Neural progenitor cell (in vitro differentiated cells): ENCODE measurements around the gene MAPRE2. TPM values are rescaled to one million over a fixed set of nuclear protein-coding genes. Genes with fewer than 3 reads are reported as not detected.

Source experiments
- DNase-seq: peaks from one replicate; pipeline ENCODE4 v3.0.0-alpha.2; 2016; ENCODE audit warnings: low spot score
- H2AFZ ChIP-seq: fragments of 200-600 bp; sonication (generic); replicated peaks from 2 replicates; pipeline ENCODE4 v1.6.1; 2016; ENCODE audit warnings: antibody characterized with exemption
- H3F3A ChIP-seq: fragments of 200-600 bp; sonication (generic); 2 replicates; pipeline ENCODE4 v1.6.1; 2016; ENCODE audit warnings: antibody characterized with exemption, low read depth
- H3K27ac ChIP-seq: fragments of 200-600 bp; sonication (generic); 2 replicates; pipeline ENCODE4 v1.5.1; 2016; ENCODE audit warnings: mild to moderate bottlenecking
- H3K27me3 ChIP-seq: fragments of 200-600 bp; sonication (generic); 2 replicates; pipeline ENCODE4 v1.6.1; 2016; ENCODE audit warnings: mild to moderate bottlenecking, moderate library complexity
- H3K36me3 ChIP-seq: fragments of 200-600 bp; sonication (generic); 2 replicates; pipeline ENCODE4 v1.5.1; 2016
- H3K4me1 ChIP-seq: fragments of 200-600 bp; sonication (generic); 2 replicates; pipeline ENCODE4 v1.6.1; 2016; ENCODE audit warnings: mixed run types
- H3K4me2 ChIP-seq: fragments of 200-600 bp; sonication (generic); 2 replicates; pipeline ENCODE4 v1.6.1; 2016
- H3K4me3 ChIP-seq: fragments of 200-600 bp; sonication (generic); 2 replicates; pipeline ENCODE4 v1.5.1; 2016
- H3K79me2 ChIP-seq: fragments of 200-600 bp; sonication (generic); 2 replicates; pipeline ENCODE4 v1.6.1; 2016; ENCODE audit warnings: low read depth
- H3K9ac ChIP-seq: fragments of 200-600 bp; sonication (generic); 2 replicates; pipeline ENCODE4 v1.6.1; 2016
- H3K9me3 ChIP-seq: fragments of 200-600 bp; sonication (generic); 2 replicates; pipeline ENCODE4 v1.5.1; 2016; ENCODE audit warnings: low read depth
- H4K20me1 ChIP-seq: fragments of 200-600 bp; sonication (generic); 2 replicates; pipeline ENCODE4 v1.6.1; 2016; ENCODE audit warnings: low read depth
- H3K27ac Mint-ChIP-seq: 3 replicates; pipeline ENCODE4 v1.8.0; 2021; ENCODE audit warnings: mixed read lengths
- H3K27me3 Mint-ChIP-seq: 2 replicates; pipeline ENCODE4 v1.8.0; 2022; ENCODE audit warnings: low read depth, mild to moderate bottlenecking, inconsistent platforms, moderate library complexity, mixed read lengths; ENCODE audit not compliant: insufficient read depth
- H3K36me3 Mint-ChIP-seq: 3 replicates; pipeline ENCODE4 v1.8.0; 2021; ENCODE audit warnings: mixed read lengths
- H3K4me1 Mint-ChIP-seq: 3 replicates; pipeline ENCODE4 v1.8.0; 2021; ENCODE audit warnings: mixed read lengths
- H3K4me3 Mint-ChIP-seq: 3 replicates; pipeline ENCODE4 v1.8.0; 2021; ENCODE audit warnings: mild to moderate bottlenecking, moderate library complexity, mixed read lengths
- H3K9me3 Mint-ChIP-seq: 3 replicates; pipeline ENCODE4 v1.8.0; 2020; ENCODE audit warnings: mixed read lengths
- CTCF ChIP-seq: fragments of 200-600 bp; sonication (generic); IDR thresholded peaks from 2 replicates; pipeline ENCODE4 v1.5.1; 2017; ENCODE audit warnings: antibody characterized with exemption, mild to moderate bottlenecking
- EZH2 ChIP-seq: fragments of 200-600 bp; sonication (generic); IDR thresholded peaks from 2 replicates; pipeline ENCODE4 v1.6.1; 2017; ENCODE audit warnings: antibody characterized with exemption, mild to moderate bottlenecking, moderate library complexity
- EZH2phosphoT487 ChIP-seq: fragments of 200-600 bp; sonication (generic); IDR thresholded peaks from 2 replicates; pipeline ENCODE4 v1.6.1; 2017; ENCODE audit warnings: antibody characterized with exemption
- total RNA-seq: library from RNA; depleted of rRNA; stranded (reverse); fragments of >200 nt; gene quantifications from 2 replicates; pipeline ENCODE4 v1.2.3, GENCODE V29; 2015; ENCODE audit warnings: low replicate concordance

The MAPRE2 gene
- total RNA-seq, 1 donor from 2014 or later, result 34.6 TPM

GRCh38 chr18:35153609-35154272 is 112.5 kb downstream of the MAPRE2 start:
- Histone ChIP-seq H3K9ac (no peak overlapping the region), H3K27ac (no peak overlapping the region), H2AFZ (no peak overlapping the region), H3K27me3 (no peaks in the 10 kb centered on the region), H3K4me3 (no peak overlapping the region), H4K20me1 (no peaks in the 10 kb centered on the region), H3K79me2 (no peaks in the 10 kb centered on the region), H3K4me2 (no peak overlapping the region), H3K9me3 (no peaks in the 10 kb centered on the region), H3K36me3 (no peaks in the 10 kb centered on the region), H3F3A (no peaks in the 10 kb centered on the region), H3K4me1 (no peaks in the 10 kb centered on the region)
- peaks cover 14% of the 10 kb centered on the region for H3K9me3 Mint-ChIP-seq
- TF ChIP-seq CTCF (no peak), EZH2 (no peak), EZH2phosphoT487 (no peak)
- peaks cover 7% of the 10 kb centered on the region for H3K36me3 Mint-ChIP-seq
- no peak overlapping the region for H3K27ac Mint-ChIP-seq
- H3K4me1 Mint-ChIP-seq, result peaks cover 9% of the 10 kb centered on the region
- no peak for DNase-seq
- H3K4me3 Mint-ChIP-seq, result no peak overlapping the region
- peaks cover 3% of the 10 kb centered on the region for H3K27me3 Mint-ChIP-seq

GRCh38 chr18:35155398-35156117 is 114.3 kb downstream of the MAPRE2 start:
- Histone ChIP-seq H3K4me3 (no peak overlapping the region), H3K79me2 (no peaks in the 10 kb centered on the region), H3K9ac (no peak overlapping the region), H2AFZ (no peak overlapping the region), H3K4me1 (no peaks in the 10 kb centered on the region), H3K27me3 (no peaks in the 10 kb centered on the region), H3K27ac (no peak overlapping the region), H3K9me3 (no peaks in the 10 kb centered on the region), H4K20me1 (no peaks in the 10 kb centered on the region), H3F3A (no peaks in the 10 kb centered on the region), H3K4me2 (no peak overlapping the region), H3K36me3 (no peaks in the 10 kb centered on the region)
- TF ChIP-seq EZH2phosphoT487 (no peak), EZH2 (no peak), CTCF (no peak)
- DNase-seq, result no peak
- H3K4me1 Mint-ChIP-seq, result peaks cover 9% of the 10 kb centered on the region
- H3K9me3 Mint-ChIP-seq, result no peaks in the 10 kb centered on the region
- H3K27me3 Mint-ChIP-seq, result peaks cover 3% of the 10 kb centered on the region
- H3K36me3 Mint-ChIP-seq, result no peaks in the 10 kb centered on the region
- no peak overlapping the region for H3K27ac Mint-ChIP-seq
- H3K4me3 Mint-ChIP-seq, result no peak overlapping the region

GRCh38 chr18:35157181-35157580 is 116.0 kb downstream of the MAPRE2 start:
- Histone ChIP-seq H3K27ac (no peak overlapping the region), H3K9ac (no peak overlapping the region), H4K20me1 (no peaks in the 10 kb centered on the region), H3K4me1 (no peaks in the 10 kb centered on the region), H3K4me3 (no peak overlapping the region), H2AFZ (no peak overlapping the region), H3K36me3 (no peaks in the 10 kb centered on the region), H3K27me3 (no peaks in the 10 kb centered on the region), H3K9me3 (no peaks in the 10 kb centered on the region), H3K4me2 (no peak overlapping the region), H3K79me2 (no peaks in the 10 kb centered on the region), H3F3A (no peaks in the 10 kb centered on the region)
- Mint-ChIP-seq H3K4me3 (no peak overlapping the region), H3K36me3 (no peaks in the 10 kb centered on the region), H3K27ac (no peak overlapping the region), H3K27me3 (peaks cover 3% of the 10 kb centered on the region), H3K9me3 (no peaks in the 10 kb centered on the region), H3K4me1 (peaks cover 3% of the 10 kb centered on the region)
- DNase-seq, result no peak
- TF ChIP-seq CTCF (no peak), EZH2phosphoT487 (no peak), EZH2 (no peak)
